HepG2 (cell line): Measurements from ENCODE around the gene CHMP5. TPM values are rescaled to one million over a fixed set of nuclear protein-coding genes. Genes with fewer than 3 reads are reported as not detected.

Experiments used
- CEBPG ChIP-seq: IDR thresholded peaks from 2 replicates; pipeline ENCODE4 v1.6.1; 2016
- CENPT ChIP-seq: sonication (generic); formaldehyde crosslinking; IDR thresholded peaks from 2 replicates; pipeline ENCODE4 v1.8.0; 2022; ENCODE audit warnings: low read depth, mild to moderate bottlenecking, moderate library complexity, missing genetic modification reagents
- FOXP1 ChIP-seq, 2 experiments: fragments of 450-650 bp in 1 of 2; IDR thresholded peaks; 2 replicates each; pipeline ENCODE4 v1.6.1; 2017 to 2018; ENCODE audit warnings: antibody characterized with exemption in 1 of 2
- HNRNPUL1 ChIP-seq: fragments of 200-400 bp; formaldehyde crosslinking; IDR thresholded peaks from 2 replicates; pipeline ENCODE4 v1.6.1; 2017; ENCODE audit warnings: low read depth, mild to moderate bottlenecking, low read length, moderate library complexity
- KDM6A ChIP-seq: IDR thresholded peaks from 2 replicates; pipeline ENCODE4 v1.6.1; 2016; ENCODE audit warnings: low read depth
- KLF6 ChIP-seq: IDR thresholded peaks from 2 replicates; pipeline ENCODE4 v1.8.0; 2016; ENCODE audit warnings: missing biosample characterization, missing genetic modification reagents
- MAX ChIP-seq: IDR thresholded peaks from 2 replicates; pipeline ENCODE4 v1.6.1; 2012; ENCODE audit warnings: inconsistent platforms
- RELA ChIP-seq: sonication (generic); formaldehyde crosslinking; IDR thresholded peaks from 2 replicates; pipeline ENCODE4 v1.4.0; 2020; ENCODE audit warnings: missing genetic modification reagents
- RFXANK ChIP-seq: IDR thresholded peaks from 2 replicates; pipeline ENCODE4 v1.6.1; 2016
- SCMH1 ChIP-seq: sonication (generic); formaldehyde crosslinking; IDR thresholded peaks from 2 replicates; pipeline ENCODE4 v1.9.0; 2021; ENCODE audit warnings: missing genetic modification reagents, mild to moderate bottlenecking, borderline replicate concordance
- TRIM24 ChIP-seq: sonication (generic); formaldehyde crosslinking; IDR thresholded peaks from 2 replicates; pipeline ENCODE4 v1.8.0; 2022; ENCODE audit warnings: mild to moderate bottlenecking, missing genetic modification reagents
- U2AF2 ChIP-seq: fragments of 200-400 bp; formaldehyde crosslinking; IDR thresholded peaks from 2 replicates; pipeline ENCODE4 v1.6.1; 2017; ENCODE audit warnings: low read depth, mild to moderate bottlenecking, low read length
- ZBTB42 ChIP-seq: sonication (generic); formaldehyde crosslinking; IDR thresholded peaks from 2 replicates; pipeline ENCODE4 v1.5.0; 2020; ENCODE audit warnings: mild to moderate bottlenecking, missing genetic modification reagents
- ZBTB49 ChIP-seq: sonication (generic); formaldehyde crosslinking; IDR thresholded peaks from 2 replicates; pipeline ENCODE4 v1.4.0; 2020; ENCODE audit warnings: missing genetic modification reagents, borderline replicate concordance
- ZBTB8A ChIP-seq: sonication (generic); formaldehyde crosslinking; IDR thresholded peaks from 2 replicates; pipeline ENCODE4 v1.4.0; 2020; ENCODE audit warnings: mild to moderate bottlenecking, low read depth, missing genetic modification reagents, borderline replicate concordance
- ZKSCAN5 ChIP-seq: sonication (generic); formaldehyde crosslinking; IDR thresholded peaks from 2 replicates; pipeline ENCODE4 v1.5.1; 2020; ENCODE audit warnings: mild to moderate bottlenecking, missing genetic modification reagents
- ZNF256 ChIP-seq: sonication (generic); formaldehyde crosslinking; conservative IDR thresholded peaks from 2 replicates; pipeline ENCODE4 v1.4.0; 2020; ENCODE audit warnings: missing genetic modification reagents
- ZNF543 ChIP-seq: sonication (generic); formaldehyde crosslinking; IDR thresholded peaks from 2 replicates; pipeline ENCODE4 v1.4.0; 2020; ENCODE audit warnings: mild to moderate bottlenecking, missing genetic modification reagents
- ZNF546 ChIP-seq: sonication (generic); formaldehyde crosslinking; conservative IDR thresholded peaks from 2 replicates; pipeline ENCODE4 v1.8.1; 2023; ENCODE audit warnings: mild to moderate bottlenecking, missing genetic modification reagents
- ZSCAN30 ChIP-seq: sonication (generic); formaldehyde crosslinking; IDR thresholded peaks from 2 replicates; pipeline ENCODE4 v1.5.0; 2020; ENCODE audit warnings: mild to moderate bottlenecking, missing genetic modification reagents
- polyA plus RNA-seq, 8 experiments: library from polyadenylated mRNA; depleted of rRNA in 3 of 8; stranded (reverse) in 7 of 8; unstranded in 1 of 8; fragments of >200 nt; fragmentation: Illumina TruSeq in 4 of 8; extraction: Trizol in 4 of 8; gene quantifications; 2 replicates each; pipeline versions ENCODE4 v1.2.1 to v1.2.3, GENCODE V29; 2011 to 2016; ENCODE audit warnings: low read depth in 4 of 8, missing spikeins in 1 of 8, mixed read lengths in 1 of 8; ENCODE audit not compliant: insufficient read depth in 1 of 8
- total RNA-seq, 5 experiments: library from RNA; depleted of rRNA; stranded (reverse); fragments of >200 nt; fragmentation: Illumina TruSeq; extraction: Trizol; gene quantifications; 2 replicates each; pipeline ENCODE4 v1.2.3, GENCODE V29; 2016; ENCODE audit warnings: low read depth in 1 of 5
- TF ChIP-seq, protein P1 (sequence below): sonication (generic); formaldehyde crosslinking; IDR thresholded peaks from 2 replicates; pipeline ENCODE4 v1.8.1; 2022; ENCODE audit warnings: low read depth, mild to moderate bottlenecking, missing genetic modification reagents
- TF ChIP-seq, protein P2 (sequence below): sonication (generic); formaldehyde crosslinking; IDR thresholded peaks from 2 replicates; pipeline ENCODE4 v1.4.0; 2020; ENCODE audit warnings: missing genetic modification reagents, borderline replicate concordance

The CHMP5 gene
- total and polyA plus RNA-seq, 2 of the 13 experiments (the other 11 are each of a cell fraction or from before 2014, with no cell fraction given): 46.0 to 57.3 TPM

DNA sequence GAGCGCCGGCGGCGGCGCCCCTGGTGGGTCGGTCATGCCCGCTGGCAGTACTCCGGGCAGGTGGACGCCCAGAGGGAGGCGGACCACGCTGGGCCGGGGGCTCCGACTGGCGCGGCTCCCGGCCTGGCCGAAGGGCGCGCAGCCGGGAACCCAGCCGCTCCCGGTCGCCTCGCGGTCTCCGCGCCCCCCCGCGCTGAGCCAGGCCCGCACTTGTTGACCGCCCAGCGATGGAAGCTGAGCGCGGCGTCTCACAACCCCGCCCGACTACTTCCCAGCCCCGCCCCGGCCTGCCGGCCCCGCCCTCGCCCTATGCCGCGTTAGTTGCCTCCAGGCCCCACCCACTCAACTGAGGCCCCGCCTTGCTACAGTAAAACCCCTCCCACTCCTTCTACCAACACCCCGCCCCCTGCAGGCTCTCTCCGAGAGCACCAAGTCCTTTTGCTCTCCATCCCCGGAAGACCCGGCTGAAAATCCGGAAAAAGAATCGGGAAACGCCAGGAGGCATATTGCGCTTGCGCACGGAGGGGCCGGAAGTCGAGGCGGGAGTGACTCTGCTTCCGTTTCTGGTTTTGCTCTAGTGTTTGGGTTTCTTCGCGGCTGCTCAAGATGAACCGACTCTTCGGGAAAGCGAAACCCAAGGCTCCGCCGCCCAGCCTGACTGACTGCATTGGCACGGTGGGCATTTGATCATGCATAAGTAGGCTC, at the start of gene CHMP5, which contains the start of gene BAG1 (continued):
- TF ChIP-seq, protein P1, sequence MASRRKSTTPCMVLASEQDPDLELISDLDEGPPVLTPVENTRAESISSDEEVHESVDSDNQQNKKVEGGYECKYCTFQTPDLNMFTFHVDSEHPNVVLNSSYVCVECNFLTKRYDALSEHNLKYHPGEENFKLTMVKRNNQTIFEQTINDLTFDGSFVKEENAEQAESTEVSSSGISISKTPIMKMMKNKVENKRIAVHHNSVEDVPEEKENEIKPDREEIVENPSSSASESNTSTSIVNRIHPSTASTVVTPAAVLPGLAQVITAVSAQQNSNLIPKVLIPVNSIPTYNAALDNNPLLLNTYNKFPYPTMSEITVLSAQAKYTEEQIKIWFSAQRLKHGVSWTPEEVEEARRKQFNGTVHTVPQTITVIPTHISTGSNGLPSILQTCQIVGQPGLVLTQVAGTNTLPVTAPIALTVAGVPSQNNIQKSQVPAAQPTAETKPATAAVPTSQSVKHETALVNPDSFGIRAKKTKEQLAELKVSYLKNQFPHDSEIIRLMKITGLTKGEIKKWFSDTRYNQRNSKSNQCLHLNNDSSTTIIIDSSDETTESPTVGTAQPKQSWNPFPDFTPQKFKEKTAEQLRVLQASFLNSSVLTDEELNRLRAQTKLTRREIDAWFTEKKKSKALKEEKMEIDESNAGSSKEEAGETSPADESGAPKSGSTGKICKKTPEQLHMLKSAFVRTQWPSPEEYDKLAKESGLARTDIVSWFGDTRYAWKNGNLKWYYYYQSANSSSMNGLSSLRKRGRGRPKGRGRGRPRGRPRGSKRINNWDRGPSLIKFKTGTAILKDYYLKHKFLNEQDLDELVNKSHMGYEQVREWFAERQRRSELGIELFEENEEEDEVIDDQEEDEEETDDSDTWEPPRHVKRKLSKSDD (CRISPR knock-in tag): no peak
- TF ChIP-seq FOXP1 (IDR thresholded peaks at IDR 0.05): no peak
- no peak for TF ChIP-seq FOXP1 (CRISPR knock-in tag; IDR thresholded peaks at IDR 0.05)
- no peak for TF ChIP-seq TRIM24 (CRISPR knock-in tag)
- TF ChIP-seq ZNF543: no peak; the same call in 1 of the 2 replicates
- TF ChIP-seq SCMH1: no peak
- no peak for TF ChIP-seq RELA
- TF ChIP-seq ZNF546 (CRISPR knock-in tag): 0 out of 2 replicates have a peak, but pooled peaks have one; percentile 11
- TF ChIP-seq ZKSCAN5 (CRISPR knock-in tag): no peak
- TF ChIP-seq CENPT (CRISPR knock-in tag): no peak
- TF ChIP-seq ZBTB8A (CRISPR knock-in tag): no peak
- no peak for TF ChIP-seq KLF6
- TF ChIP-seq, protein P2, sequence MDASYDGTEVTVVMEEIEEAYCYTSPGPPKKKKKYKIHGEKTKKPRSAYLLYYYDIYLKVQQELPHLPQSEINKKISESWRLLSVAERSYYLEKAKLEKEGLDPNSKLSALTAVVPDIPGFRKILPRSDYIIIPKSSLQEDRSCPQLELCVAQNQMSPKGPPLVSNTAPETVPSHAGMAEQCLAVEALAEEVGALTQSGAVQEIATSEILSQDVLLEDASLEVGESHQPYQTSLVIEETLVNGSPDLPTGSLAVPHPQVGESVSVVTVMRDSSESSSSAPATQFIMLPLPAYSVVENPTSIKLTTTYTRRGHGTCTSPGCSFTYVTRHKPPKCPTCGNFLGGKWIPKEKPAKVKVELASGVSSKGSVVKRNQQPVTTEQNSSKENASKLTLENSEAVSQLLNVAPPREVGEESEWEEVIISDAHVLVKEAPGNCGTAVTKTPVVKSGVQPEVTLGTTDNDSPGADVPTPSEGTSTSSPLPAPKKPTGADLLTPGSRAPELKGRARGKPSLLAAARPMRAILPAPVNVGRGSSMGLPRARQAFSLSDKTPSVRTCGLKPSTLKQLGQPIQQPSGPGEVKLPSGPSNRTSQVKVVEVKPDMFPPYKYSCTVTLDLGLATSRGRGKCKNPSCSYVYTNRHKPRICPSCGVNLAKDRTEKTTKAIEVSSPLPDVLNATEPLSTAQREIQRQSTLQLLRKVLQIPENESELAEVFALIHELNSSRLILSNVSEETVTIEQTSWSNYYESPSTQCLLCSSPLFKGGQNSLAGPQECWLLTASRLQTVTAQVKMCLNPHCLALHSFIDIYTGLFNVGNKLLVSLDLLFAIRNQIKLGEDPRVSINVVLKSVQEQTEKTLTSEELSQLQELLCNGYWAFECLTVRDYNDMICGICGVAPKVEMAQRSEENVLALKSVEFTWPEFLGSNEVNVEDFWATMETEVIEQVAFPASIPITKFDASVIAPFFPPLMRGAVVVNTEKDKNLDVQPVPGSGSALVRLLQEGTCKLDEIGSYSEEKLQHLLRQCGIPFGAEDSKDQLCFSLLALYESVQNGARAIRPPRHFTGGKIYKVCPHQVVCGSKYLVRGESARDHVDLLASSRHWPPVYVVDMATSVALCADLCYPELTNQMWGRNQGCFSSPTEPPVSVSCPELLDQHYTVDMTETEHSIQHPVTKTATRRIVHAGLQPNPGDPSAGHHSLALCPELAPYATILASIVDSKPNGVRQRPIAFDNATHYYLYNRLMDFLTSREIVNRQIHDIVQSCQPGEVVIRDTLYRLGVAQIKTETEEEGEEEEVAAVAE (CRISPR knock-in tag): no peak
- TF ChIP-seq U2AF2: no peak
- TF ChIP-seq ZNF256: no peak; the same call in 1 of the 2 replicates
- no peak for TF ChIP-seq CEBPG (CRISPR knock-in tag)
- TF ChIP-seq MAX: peak; percentile 57; the same call in 1 of the 2 replicates
- no peak for TF ChIP-seq RFXANK (CRISPR knock-in tag)
- TF ChIP-seq ZBTB42 (CRISPR knock-in tag): no peak
- no peak for TF ChIP-seq ZBTB49 (CRISPR knock-in tag)
- TF ChIP-seq KDM6A (CRISPR knock-in tag): no peak
- TF ChIP-seq HNRNPUL1: no peak
- TF ChIP-seq ZSCAN30 (CRISPR knock-in tag): no peak
